Caco-2 (cell line): ENCODE measurements around the gene RYK. TPM values are rescaled to one million over a fixed set of nuclear protein-coding genes. Genes with fewer than 3 reads are reported as not detected.

Experiments
- BruUV-seq: library from RNA; stranded (reverse); fragments of 400-500 nt; replicated peaks from 2 replicates; lab custom pipeline; 2021; lab: Mats Ljungman, UMichigan
- CTCF ChIA-PET: fragments of 300-600 bp; sonication (Branson Sonifier 250); formaldehyde crosslinking; loops from one replicate; lab custom pipeline; 2022; ENCODE audit warnings: antibody characterized with exemption; lab: Charles Lee
- POLR2A ChIA-PET: fragments of 300-600 bp; sonication (Branson Sonifier 250); formaldehyde crosslinking; loops from one replicate; lab custom pipeline; 2022; ENCODE audit warnings: antibody characterized with exemption; lab: Charles Lee
- DNase-seq, 2 experiments: peaks; one replicate each; pipeline versions ENCODE4 v3.0.0 to v3.0.0-alpha.2; 2020 to 2022
- H3K27me3 ChIP-seq: replicated peaks from 2 replicates; pipeline ENCODE4 v1.6.0; 2011; ENCODE audit warnings: low read length; ENCODE audit not compliant: control insufficient read depth, insufficient read depth
- H3K36me3 ChIP-seq: 2 replicates; pipeline ENCODE4 v1.5.1; 2011; ENCODE audit warnings: low read length; ENCODE audit not compliant: control insufficient read depth, insufficient read depth
- H3K4me1 ChIP-seq: fragments of 250-450 bp; sonication (Bioruptor Pico); 2 replicates; pipeline ENCODE4 v1.5.1; 2020; ENCODE audit warnings: mild to moderate bottlenecking
- H3K4me3 ChIP-seq: 2 replicates; pipeline ENCODE4 v1.5.1; 2011; ENCODE audit warnings: low read depth, mild to moderate bottlenecking, control low read depth, low read length
- H3K9me3 ChIP-seq: fragments of 250-450 bp; sonication (Bioruptor Pico); 2 replicates; pipeline ENCODE4 v1.5.1; 2020; ENCODE audit warnings: mild to moderate bottlenecking, moderate library complexity
- H3K27ac Mint-ChIP-seq: one replicate; pipeline ENCODE4 v1.8.0; 2022; ENCODE audit warnings: mixed read lengths; ENCODE audit not compliant: unreplicated experiment
- H3K27me3 Mint-ChIP-seq: one replicate; pipeline ENCODE4 v1.8.0; 2022; ENCODE audit warnings: mixed read lengths; ENCODE audit not compliant: insufficient read depth, unreplicated experiment
- H3K36me3 Mint-ChIP-seq: one replicate; pipeline ENCODE4 v1.8.0; 2022; ENCODE audit warnings: mild to moderate bottlenecking, mixed read lengths; ENCODE audit not compliant: insufficient read depth, unreplicated experiment
- H3K4me1 Mint-ChIP-seq: one replicate; pipeline ENCODE4 v1.8.0; 2022; ENCODE audit warnings: low read depth, mixed read lengths; ENCODE audit not compliant: unreplicated experiment
- H3K4me3 Mint-ChIP-seq: one replicate; pipeline ENCODE4 v1.8.0; 2022; ENCODE audit warnings: mild to moderate bottlenecking, moderate library complexity, mixed read lengths; ENCODE audit not compliant: unreplicated experiment
- H3K9me3 Mint-ChIP-seq: one replicate; pipeline ENCODE4 v1.8.0; 2022; ENCODE audit warnings: mixed read lengths; ENCODE audit not compliant: unreplicated experiment
- intact Hi-C: fragments of 100-400 bp; cut with micrococcal nuclease; formaldehyde crosslinking; loops from one replicate; pipeline ENCODE4 v1.10.0; 2022; ENCODE audit not compliant: unreplicated experiment
- total RNA-seq: library from RNA; stranded (reverse); gene quantifications from 2 replicates; pipeline ENCODE4 v1.2.3, GENCODE V29; 2022
- TF ChIP-seq, protein P1 (sequence below), 2 experiments: fragments of 200-600 bp in 1 of 2; IDR thresholded peaks; 1 replicate in 1 of 2; 2 replicates in 1 of 2; pipeline versions ENCODE4 v1.5.1 to v1.8.0; 2011 to 2022; ENCODE audit warnings: antibody characterized with exemption in 1 of 2, control low read depth in 1 of 2, inconsistent platforms in 1 of 2, low read depth in 1 of 2, low read length in 1 of 2, mild to moderate bottlenecking in 1 of 2, moderate library complexity in 1 of 2; ENCODE audit not compliant: insufficient read depth in 1 of 2, severe bottlenecking in 1 of 2, unreplicated experiment in 1 of 2

RYK gene
- total RNA-seq, 1 experiment from 2014 or later = 102 TPM

DNA sequence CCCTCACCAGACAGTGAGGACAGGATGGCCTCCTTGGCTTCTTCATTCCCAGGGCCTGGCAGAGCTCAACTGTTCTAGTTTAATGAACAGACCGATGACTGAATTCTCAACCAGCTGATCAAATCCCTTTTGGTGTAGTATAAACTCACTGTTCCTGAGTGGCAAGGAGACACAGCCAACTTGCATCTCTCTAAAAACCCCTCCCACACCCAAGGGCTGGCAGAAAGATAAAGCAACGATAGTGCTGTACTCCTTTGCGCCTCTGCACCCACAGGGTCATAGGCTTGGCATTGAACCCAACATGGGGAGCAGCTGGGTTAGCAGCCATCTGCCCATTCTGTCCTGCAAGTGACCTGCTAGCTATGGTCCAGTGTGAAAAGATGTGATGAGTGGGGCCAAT, 103.2 kb downstream of the RYK start:
- Histone ChIP-seq H3K27me3 (no peaks in the 10 kb centered on the region), H3K9me3 (no peaks in the 10 kb centered on the region), H3K36me3 (peaks cover 2% of the 10 kb centered on the region; the same call in 1 of the 2 replicates), H3K4me3 (no peak overlapping the region), H3K4me1 (peaks cover 7% of the 10 kb centered on the region; the same call in 1 of the 2 replicates)
- no TSS peak for BruUV-seq
- TF ChIP-seq, protein P1, sequence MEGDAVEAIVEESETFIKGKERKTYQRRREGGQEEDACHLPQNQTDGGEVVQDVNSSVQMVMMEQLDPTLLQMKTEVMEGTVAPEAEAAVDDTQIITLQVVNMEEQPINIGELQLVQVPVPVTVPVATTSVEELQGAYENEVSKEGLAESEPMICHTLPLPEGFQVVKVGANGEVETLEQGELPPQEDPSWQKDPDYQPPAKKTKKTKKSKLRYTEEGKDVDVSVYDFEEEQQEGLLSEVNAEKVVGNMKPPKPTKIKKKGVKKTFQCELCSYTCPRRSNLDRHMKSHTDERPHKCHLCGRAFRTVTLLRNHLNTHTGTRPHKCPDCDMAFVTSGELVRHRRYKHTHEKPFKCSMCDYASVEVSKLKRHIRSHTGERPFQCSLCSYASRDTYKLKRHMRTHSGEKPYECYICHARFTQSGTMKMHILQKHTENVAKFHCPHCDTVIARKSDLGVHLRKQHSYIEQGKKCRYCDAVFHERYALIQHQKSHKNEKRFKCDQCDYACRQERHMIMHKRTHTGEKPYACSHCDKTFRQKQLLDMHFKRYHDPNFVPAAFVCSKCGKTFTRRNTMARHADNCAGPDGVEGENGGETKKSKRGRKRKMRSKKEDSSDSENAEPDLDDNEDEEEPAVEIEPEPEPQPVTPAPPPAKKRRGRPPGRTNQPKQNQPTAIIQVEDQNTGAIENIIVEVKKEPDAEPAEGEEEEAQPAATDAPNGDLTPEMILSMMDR (IDR thresholded peaks at IDR 0.05; ENCODE audit: insufficient read depth in 1 of 2, low read depth in 1 of 2, low read length in 1 of 2, severe bottlenecking in 1 of 2, unreplicated experiment in 1 of 2) = no peak
- CTCF ChIA-PET = no interaction called here
- Mint-ChIP-seq H3K36me3 (peaks cover 22% of the 10 kb centered on the region), H3K4me1 (peaks cover 16% of the 10 kb centered on the region), H3K4me3 (no peak overlapping the region), H3K27me3 (no peaks in the 10 kb centered on the region), H3K27ac (no peak overlapping the region), H3K9me3 (no peaks in the 10 kb centered on the region)
- POLR2A ChIA-PET = no interaction called here
- intact Hi-C loops = no loop called here
- DNase-seq = no peak

DNA sequence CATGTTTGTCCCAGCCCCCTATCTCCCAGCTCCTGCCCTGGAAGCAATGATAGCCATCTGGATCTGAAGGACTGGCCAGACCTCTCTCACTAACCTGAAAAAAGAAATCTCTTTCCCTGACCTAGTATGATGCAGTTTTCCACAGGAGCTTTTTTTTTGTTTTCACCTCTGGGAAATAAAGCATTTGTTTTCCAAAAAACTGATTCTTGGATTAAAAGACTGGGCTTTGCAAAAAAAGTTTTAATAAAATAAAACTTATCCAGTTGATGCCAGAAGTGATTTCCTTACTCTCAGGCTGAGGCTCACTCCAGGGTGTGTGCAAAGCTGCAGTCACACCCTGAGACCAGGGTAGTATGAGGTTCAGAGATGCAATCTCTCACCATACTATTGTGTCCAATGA, 104.0 kb downstream of the RYK start:
- TF ChIP-seq, protein P1 (IDR thresholded peaks at IDR 0.05; ENCODE audit: insufficient read depth in 1 of 2, low read depth in 1 of 2, low read length in 1 of 2, severe bottlenecking in 1 of 2, unreplicated experiment in 1 of 2) = no peak
- Mint-ChIP-seq H3K27me3 (no peaks in the 10 kb centered on the region), H3K36me3 (peaks cover 15% of the 10 kb centered on the region), H3K4me3 (no peak overlapping the region), H3K27ac (no peak overlapping the region), H3K9me3 (peaks cover 7% of the 10 kb centered on the region), H3K4me1 (peaks cover 16% of the 10 kb centered on the region)
- H3K36me3 ChIP-seq = peaks cover 2% of the 10 kb centered on the region; the same call in 1 of the 2 replicates
- peaks cover 7% of the 10 kb centered on the region; the same call in 1 of the 2 replicates for H3K4me1 ChIP-seq
- CTCF ChIA-PET = no interaction called here
- no peak for DNase-seq
- H3K27me3 ChIP-seq = no peaks in the 10 kb centered on the region
- no TSS peak for BruUV-seq
- no peak overlapping the region for H3K4me3 ChIP-seq
- intact Hi-C loops = no loop called here
- POLR2A ChIA-PET = no interaction called here
- H3K9me3 ChIP-seq = no peaks in the 10 kb centered on the region

DNA sequence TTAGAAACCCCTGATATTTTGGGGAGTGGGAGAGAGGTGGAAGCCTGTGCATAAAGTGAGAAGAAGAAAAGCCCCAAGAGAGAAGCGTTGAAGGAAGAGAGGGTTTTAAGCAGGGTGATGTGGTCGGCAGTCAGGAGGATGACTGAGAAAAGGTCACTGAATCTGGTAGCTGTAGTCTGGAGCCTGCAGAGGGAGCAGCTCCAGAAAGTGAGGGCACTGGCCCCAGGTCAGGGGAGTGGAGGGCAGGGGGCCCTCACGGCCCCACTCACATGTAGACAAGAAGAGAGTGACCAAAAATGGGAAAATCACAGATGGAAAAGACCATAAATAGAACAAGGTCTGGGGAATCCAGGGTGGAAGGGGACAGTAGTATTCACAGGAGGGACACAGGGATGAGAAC, 105.5 kb downstream of the RYK start:
- Histone ChIP-seq H3K36me3 (peaks cover 2% of the 10 kb centered on the region; the same call in 1 of the 2 replicates), H3K4me3 (no peak overlapping the region), H3K9me3 (no peaks in the 10 kb centered on the region), H3K4me1 (peaks cover 7% of the 10 kb centered on the region; the same call in 1 of the 2 replicates), H3K27me3 (no peaks in the 10 kb centered on the region)
- H3K27me3 Mint-ChIP-seq = no peaks in the 10 kb centered on the region
- no peak overlapping the region for H3K27ac Mint-ChIP-seq
- DNase-seq = no peak
- TF ChIP-seq, protein P1 (IDR thresholded peaks at IDR 0.05; ENCODE audit: insufficient read depth in 1 of 2, low read depth in 1 of 2, low read length in 1 of 2, severe bottlenecking in 1 of 2, unreplicated experiment in 1 of 2) = no peak
- ChIA-PET POLR2A (no interaction called here), CTCF (no interaction called here)
- H3K36me3 Mint-ChIP-seq = peaks cover 13% of the 10 kb centered on the region
- intact Hi-C loops = no loop called here
- H3K4me3 Mint-ChIP-seq = no peak overlapping the region
- H3K4me1 Mint-ChIP-seq = peaks cover 15% of the 10 kb centered on the region
- BruUV-seq = no TSS peak
- H3K9me3 Mint-ChIP-seq = peaks cover 18% of the 10 kb centered on the region
